Aorta (tissue), 5 donors: ENCODE results near the gene GBE1. TPM values are rescaled to one million over a fixed set of nuclear protein-coding genes. Genes with fewer than 3 reads are reported as not detected.

Experiments
- ATAC-seq: fragments of 200-7000 bp; cut with Tn5 transposase; one replicate; pipeline ENCODE4 v1.9.1; 2022; ENCODE audit warnings: moderate library complexity; ENCODE audit not compliant: low FRiP score
- DNase-seq, 2 donors: peaks; one replicate each; pipeline ENCODE4 v3.0.0-alpha.2; 2020
- H3K27ac ChIP-seq, 2 donors: one replicate each; pipeline ENCODE4 v1.5.1; 2013; ENCODE audit warnings: low read length in 2 of 2, mild to moderate bottlenecking in 2 of 2, moderate library complexity in 2 of 2, control low read depth in 1 of 2, inconsistent platforms in 1 of 2, low read depth in 1 of 2
- H3K27me3 ChIP-seq, 2 donors: one replicate each; pipeline ENCODE4 v1.6.1; 2013; ENCODE audit warnings: control low read depth in 1 of 2, low read length in 1 of 2, mild to moderate bottlenecking in 1 of 2, moderate library complexity in 1 of 2; ENCODE audit not compliant: insufficient read depth in 2 of 2, control insufficient read depth in 1 of 2
- H3K36me3 ChIP-seq, 2 donors: one replicate each; pipeline ENCODE4 v1.6.1; 2013; ENCODE audit warnings: control low read depth in 1 of 2, low read length in 1 of 2, mild to moderate bottlenecking in 1 of 2; ENCODE audit not compliant: insufficient read depth in 2 of 2, control insufficient read depth in 1 of 2
- H3K4me1 ChIP-seq, 2 donors: one replicate each; pipeline ENCODE4 v1.6.1; 2013; ENCODE audit warnings: low read length in 2 of 2, control low read depth in 1 of 2, mild to moderate bottlenecking in 1 of 2, moderate library complexity in 1 of 2; ENCODE audit not compliant: insufficient read depth in 2 of 2, control insufficient read depth in 1 of 2
- H3K4me3 ChIP-seq, 2 donors: one replicate each; pipeline ENCODE4 v1.5.1; 2013; ENCODE audit warnings: low read length in 2 of 2, control low read depth in 1 of 2, mild to moderate bottlenecking in 1 of 2
- H3K9me3 ChIP-seq: one replicate; pipeline ENCODE4 v1.6.1; 2013; ENCODE audit warnings: mild to moderate bottlenecking, low read length; ENCODE audit not compliant: control insufficient read depth
- WGBS, 2 donors: extraction: QIAGEN DNeasy Blood & Tissue Kit; methylation state at CpG; one replicate each; pipeline ENCODE4 v1.1.7; 2013; 5-methylcytosine and 5-hydroxymethylcytosine counted together
- intact Hi-C, 2 donors: fragments of 100-400 bp; cut with DNase I; formaldehyde crosslinking; loops; one replicate each; pipeline versions ENCODE4 v1.14.2 to v1.15.0; 2022
- polyA plus RNA-seq, 2 donors: library from polyadenylated mRNA; stranded (reverse); fragments of 200-250 nt; gene quantifications; one replicate each; pipeline ENCODE4 v1.2.3, GENCODE V29; 2013
- total RNA-seq, 2 donors: library from RNA; stranded (reverse); fragmentation: NEBNext Ultra II Directional; extraction: Animal tissue kit (Norgen Biotek cat#: 25700); gene quantifications; one replicate each; pipeline ENCODE4 v1.2.1, GENCODE V29; 2021
- donor health status: healthy with polysubstance abuse.
- donor health status: Bipolar disorder and iron deficiency.
- donor health status: DM: no; HTN: no; CAD: no.
- donor health status: DM: no; HTN: no; CAD: no.
- donor health status: DM: yes; HTN: yes; CAD: no.

The GBE1 gene
- total and polyA plus RNA-seq, 4 donors: 29.3 to 103 (median 58.0) TPM

- Histone ChIP-seq H3K27ac (no peak overlapping the region), H3K4me3 (peak overlapping the region in 1 of 2 donors; percentile 10), H3K4me1 (peaks cover 3 to 6% of the 10 kb centered on the region in 2 donors), H3K36me3 (no peaks in the 10 kb centered on the region), H3K9me3 (no peaks in the 10 kb centered on the region), H3K27me3 (no peaks in the 10 kb centered on the region)
- ATAC-seq: no peak
- WGBS, 2 donors: 70 to 85% methylated on average over 2 of the region's 2 CpGs
- intact Hi-C loops: no loop called here
- no peak for DNase-seq
These were observed 32.5 kb downstream of the GBE1 start for GRCh38 chr3:81728766-81729544.

GRCh38 chr3:81726735-81727134 lies 34.7 kb downstream of the GBE1 start:
- Histone ChIP-seq H3K4me1 (peaks cover 3% of the 10 kb centered on the region in 2 donors), H3K9me3 (no peaks in the 10 kb centered on the region), H3K27ac (no peak overlapping the region), H3K4me3 (no peak overlapping the region), H3K36me3 (no peaks in the 10 kb centered on the region), H3K27me3 (no peaks in the 10 kb centered on the region)
- intact Hi-C loops: no loop called here
- 89 to 90% methylated on average over 6 of the region's 6 CpGs for WGBS, 2 donors
- ATAC-seq (no peak), DNase-seq (no peak)

GRCh38 chr3:81726132-81726531 lies 35.3 kb downstream of the GBE1 start:
- no peaks in the 10 kb centered on the region for H3K9me3 ChIP-seq
- no peaks in the 10 kb centered on the region for H3K36me3 ChIP-seq
- H3K27ac ChIP-seq: no peak overlapping the region
- DNase-seq (no peak), ATAC-seq (no peak)
- no peaks in the 10 kb centered on the region for H3K27me3 ChIP-seq
- no peak overlapping the region for H3K4me3 ChIP-seq
- WGBS, 2 donors: 92 to 95% methylated on average over 2 of the region's 2 CpGs
- intact Hi-C loops: no loop called here
- peaks cover 3% of the 10 kb centered on the region in 2 donors for H3K4me1 ChIP-seq

- H3K27ac ChIP-seq: no peak overlapping the region
These were observed 37.6 kb downstream of the GBE1 start for GRCh38 chr3:81723732-81724313.

GRCh38 chr3:81718311-81718710 lies 43.1 kb downstream of the GBE1 start:
- H3K27me3 ChIP-seq: no peaks in the 10 kb centered on the region
- intact Hi-C loops: no loop called here
- no peak overlapping the region for H3K27ac ChIP-seq
- DNase-seq (no peak), ATAC-seq (no peak)
- WGBS, 2 donors: 97 to 99% methylated on average over 1 of the region's 1 CpG
- no peaks in the 10 kb centered on the region for H3K9me3 ChIP-seq
- no peak overlapping the region for H3K4me3 ChIP-seq
- H3K36me3 ChIP-seq: no peaks in the 10 kb centered on the region
- H3K4me1 ChIP-seq: peaks cover 0 to 3% of the 10 kb centered on the region in 2 donors

More at GRCh38 chr3:81723732-81724313, 37.6 kb downstream of the GBE1 start:
- Histone ChIP-seq H3K36me3 (no peaks in the 10 kb centered on the region), H3K4me1 (no peaks in the 10 kb centered on the region), H3K9me3 (no peaks in the 10 kb centered on the region), H3K27me3 (no peaks in the 10 kb centered on the region), H3K4me3 (peak overlapping the region in 1 of 2 donors; percentile 26)
- WGBS, 2 donors: 34 to 40% methylated on average over 4 of the region's 4 CpGs
- ATAC-seq (no peak), DNase-seq (no peak)
- intact Hi-C loops: no loop called here

GRCh38 chr3:81716870-81717509 lies 44.5 kb downstream of the GBE1 start:
- Histone ChIP-seq H3K4me1 (peaks cover 0 to 3% of the 10 kb centered on the region in 2 donors), H3K36me3 (no peaks in the 10 kb centered on the region), H3K27me3 (no peaks in the 10 kb centered on the region), H3K27ac (no peak overlapping the region), H3K4me3 (no peak overlapping the region), H3K9me3 (no peaks in the 10 kb centered on the region)
- intact Hi-C loops: no loop called here
- ATAC-seq (peak; percentile 38), DNase-seq (no peak)
- 32 to 48% methylated on average over 3 of the region's 3 CpGs for WGBS, 2 donors

GRCh38 chr3:81713031-81713430 lies 48.4 kb downstream of the GBE1 start:
- Histone ChIP-seq H3K27ac (no peak overlapping the region), H3K36me3 (no peaks in the 10 kb centered on the region), H3K4me3 (no peak overlapping the region), H3K9me3 (no peaks in the 10 kb centered on the region), H3K27me3 (no peaks in the 10 kb centered on the region), H3K4me1 (peaks cover 0 to 3% of the 10 kb centered on the region in 2 donors)
- intact Hi-C loops: no loop called here
- WGBS, 2 donors: 95 to 96% methylated on average over 4 of the region's 4 CpGs
- no peak for ATAC-seq
- no peak for DNase-seq

GRCh38 chr3:81709606-81710005 lies 51.8 kb downstream of the GBE1 start:
- Histone ChIP-seq H3K4me3 (no peak overlapping the region), H3K27me3 (no peaks in the 10 kb centered on the region), H3K4me1 (no peaks in the 10 kb centered on the region), H3K9me3 (no peaks in the 10 kb centered on the region), H3K36me3 (no peaks in the 10 kb centered on the region), H3K27ac (no peak overlapping the region)
- ATAC-seq (no peak), DNase-seq (no peak)
- intact Hi-C loops: no loop called here
- 82 to 90% methylated on average over 2 of the region's 2 CpGs for WGBS, 2 donors
